ENCODE measurements around the gene SEC24B.
"Not testable (repeated sequence)": the region's sequence is repeated elsewhere in the genome, so short reads cannot be mapped to it uniquely, and the experiment has no call there.

Gene SEC24B

GRCh38 chr4:109441862-109442458, 8.3 kb downstream of the SEC24B start:
- TF ChIP-seq CTCF (conservative IDR thresholded peaks at IDR 0.05; ENCODE audit: low read depth, low read length): no peak

GRCh38 chr4:109444182-109444844, 10.7 kb downstream of the SEC24B start:
- no peak for TF ChIP-seq CTCF (conservative IDR thresholded peaks at IDR 0.05; ENCODE audit: low read depth, low read length)
- DNase-seq (ENCODE audit: low read depth): no peak
- no peak overlapping the region for H3K4me3 ChIP-seq (ENCODE audit: low read length)

More at GRCh38 chr4:109441862-109442458, 8.3 kb downstream of the SEC24B start:
- no peak for DNase-seq (ENCODE audit: low read depth)
- no peak overlapping the region for H3K4me3 ChIP-seq (ENCODE audit: low read length)

GRCh38 chr4:109447278-109447677, 13.7 kb downstream of the SEC24B start:
- TF ChIP-seq CTCF (conservative IDR thresholded peaks at IDR 0.05; ENCODE audit: low read depth, low read length): no peak
- DNase-seq (ENCODE audit: low read depth): no peak
- no peak overlapping the region for H3K4me3 ChIP-seq (ENCODE audit: low read length)

- no peak for DNase-seq (ENCODE audit: low read depth)
- no peak overlapping the region for H3K4me3 ChIP-seq (ENCODE audit: low read length)
- TF ChIP-seq CTCF (conservative IDR thresholded peaks at IDR 0.05; ENCODE audit: low read depth, low read length): no peak
Observed at GRCh38 chr4:109451544-109452273, 18.1 kb downstream of the SEC24B start.

GRCh38 chr4:109453110-109453509, 19.5 kb downstream of the SEC24B start:
- DNase-seq (ENCODE audit: low read depth); H3K4me3 ChIP-seq (ENCODE audit: low read length): not testable (repeated sequence)

- DNase-seq (ENCODE audit: low read depth): no peak
- H3K4me3 ChIP-seq (ENCODE audit: low read length): no peak overlapping the region
- no peak for TF ChIP-seq CTCF (conservative IDR thresholded peaks at IDR 0.05; ENCODE audit: low read depth, low read length)
Observed at GRCh38 chr4:109462297-109462696, 28.7 kb downstream of the SEC24B start.

- H3K4me3 ChIP-seq (ENCODE audit: low read length): no peak overlapping the region
- no peak for TF ChIP-seq CTCF (conservative IDR thresholded peaks at IDR 0.05; ENCODE audit: low read depth, low read length)
- no peak for DNase-seq (ENCODE audit: low read depth)
Observed at GRCh38 chr4:109462802-109463201, 29.2 kb downstream of the SEC24B start.
